Neural cell (in vitro differentiated cells): Measurements from ENCODE around the gene DNMT3L. TPM values are rescaled to one million over a fixed set of nuclear protein-coding genes. Genes with fewer than 3 reads are reported as not detected.

Source experiments
- H2AFZ ChIP-seq: fragments of 200-600, 300-800 bp; sonication (generic), shearing (Covaris generic); 2 replicates; pipeline ENCODE4 v1.6.0; 2014; ENCODE audit warnings: low read depth, mild to moderate bottlenecking, antibody characterized with exemption, low read length, moderate library complexity
- H3F3A ChIP-seq: fragments of 200-600 bp; shearing (Covaris generic); 2 replicates; pipeline ENCODE4 v1.6.1; 2016; ENCODE audit warnings: mild to moderate bottlenecking, moderate library complexity, mixed read lengths, antibody characterized with exemption, low read length; ENCODE audit not compliant: insufficient read depth, poor library complexity, severe bottlenecking
- H3K27ac ChIP-seq: fragments of 200-600, 300-800 bp; sonication (generic), shearing (Covaris generic); 2 replicates; pipeline ENCODE4 v1.5.1; 2014; ENCODE audit warnings: mild to moderate bottlenecking, low read length, moderate library complexity
- H3K27me3 ChIP-seq: fragments of 300-800, 200-600 bp; sonication (generic), shearing (Covaris generic); 2 replicates; pipeline ENCODE4 v1.6.0; 2014; ENCODE audit warnings: mild to moderate bottlenecking, low read depth, low read length, moderate library complexity; ENCODE audit not compliant: insufficient read depth
- H3K36me3 ChIP-seq: fragments of 300-800, 200-600 bp; sonication (generic), shearing (Covaris generic); 2 replicates; pipeline ENCODE4 v1.5.1; 2014; ENCODE audit warnings: mild to moderate bottlenecking, antibody characterized with exemption, low read length, moderate library complexity; ENCODE audit not compliant: insufficient read depth
- H3K4me2 ChIP-seq: fragments of 300-800, 200-600 bp; sonication (generic), shearing (Covaris generic); 2 replicates; pipeline ENCODE4 v1.6.0; 2014; ENCODE audit warnings: mild to moderate bottlenecking, low read length
- H3K4me3 ChIP-seq: fragments of 300-800, 200-600 bp; sonication (generic), shearing (Covaris generic); 2 replicates; pipeline ENCODE4 v1.5.1; 2014; ENCODE audit warnings: mild to moderate bottlenecking, low read length, moderate library complexity
- H3K79me2 ChIP-seq: fragments of 200-600 bp; shearing (Covaris generic); replicated peaks from 2 replicates; pipeline ENCODE4 v1.6.0; 2014; ENCODE audit warnings: mild to moderate bottlenecking, low read length, moderate library complexity; ENCODE audit not compliant: insufficient read depth
- H3K9ac ChIP-seq: fragments of 300-800, 200-600 bp; sonication (generic), shearing (Covaris generic); 2 replicates; pipeline ENCODE4 v1.6.1; 2016; ENCODE audit warnings: mild to moderate bottlenecking, low read length, mixed read lengths
- H3K9me2 ChIP-seq: fragments of 200-600 bp; shearing (Covaris generic); 2 replicates; pipeline ENCODE4 v1.6.1; 2016; ENCODE audit warnings: mild to moderate bottlenecking, low read length, mixed read lengths; ENCODE audit not compliant: insufficient read depth
- H3K9me3 ChIP-seq: fragments of 200-600, 300-800 bp; sonication (generic), shearing (Covaris generic); 2 replicates; pipeline ENCODE4 v1.6.1; 2016; ENCODE audit warnings: mild to moderate bottlenecking, mixed run types, low read length, moderate library complexity, mixed read lengths
- H4K20me1 ChIP-seq: fragments of 200-600 bp; shearing (Covaris generic); 2 replicates; pipeline ENCODE4 v1.6.1; 2016; ENCODE audit warnings: mild to moderate bottlenecking, mixed run types; ENCODE audit not compliant: insufficient read depth
- EP300 ChIP-seq: fragments of 450-650 bp; conservative IDR thresholded peaks from 2 replicates; pipeline ENCODE4 v1.6.1; 2014; ENCODE audit warnings: antibody characterized with exemption, mild to moderate bottlenecking, moderate library complexity; ENCODE audit not compliant: poor library complexity, severe bottlenecking
- EZH2 ChIP-seq: fragments of 200-600, 300-800 bp; shearing (Covaris generic), sonication (generic); IDR thresholded peaks from 2 replicates; pipeline ENCODE4 v1.6.1; 2014; ENCODE audit warnings: antibody characterized with exemption, low read length, borderline replicate concordance, mild to moderate bottlenecking; ENCODE audit not compliant: insufficient read depth, poor library complexity, severe bottlenecking
- MXI1 ChIP-seq: fragments of 450-650 bp; conservative IDR thresholded peaks from 2 replicates; pipeline ENCODE4 v1.6.1; 2014; ENCODE audit warnings: antibody characterized with exemption, mild to moderate bottlenecking; ENCODE audit not compliant: poor library complexity, severe bottlenecking
- POLR2AphosphoS5 ChIP-seq: IDR thresholded peaks from 2 replicates; pipeline ENCODE4 v1.6.1; 2012
- RAD21 ChIP-seq: fragments of 450-650 bp; conservative IDR thresholded peaks from 2 replicates; pipeline ENCODE4 v1.6.1; 2014; ENCODE audit warnings: antibody characterized with exemption, mild to moderate bottlenecking, moderate library complexity
- SMC3 ChIP-seq: fragments of 450-650 bp; conservative IDR thresholded peaks from 2 replicates; pipeline ENCODE4 v1.6.1; 2014; ENCODE audit warnings: antibody characterized with exemption, mild to moderate bottlenecking, moderate library complexity; ENCODE audit not compliant: poor library complexity
- TAF1 ChIP-seq: IDR thresholded peaks from 2 replicates; pipeline ENCODE4 v1.6.1; 2012; ENCODE audit warnings: low read depth
- polyA plus RNA-seq: library from polyadenylated mRNA; depleted of rRNA; stranded (reverse); fragments of >200 nt; gene quantifications from 2 replicates; pipeline ENCODE4 v1.2.3, GENCODE V29; 2014
- TF ChIP-seq, protein P1 (sequence below): fragments of 450-650 bp; IDR thresholded peaks from 2 replicates; pipeline ENCODE4 v1.5.1; 2014; ENCODE audit warnings: antibody characterized with exemption, mild to moderate bottlenecking, moderate library complexity; ENCODE audit not compliant: poor library complexity, severe bottlenecking
- TF ChIP-seq, protein P2 (sequence below): IDR thresholded peaks from 2 replicates; pipeline ENCODE4 v1.6.1; 2012; ENCODE audit warnings: borderline replicate concordance

The DNMT3L gene
- polyA plus RNA-seq, 1 donor from 2014 or later: not detected

DNA sequence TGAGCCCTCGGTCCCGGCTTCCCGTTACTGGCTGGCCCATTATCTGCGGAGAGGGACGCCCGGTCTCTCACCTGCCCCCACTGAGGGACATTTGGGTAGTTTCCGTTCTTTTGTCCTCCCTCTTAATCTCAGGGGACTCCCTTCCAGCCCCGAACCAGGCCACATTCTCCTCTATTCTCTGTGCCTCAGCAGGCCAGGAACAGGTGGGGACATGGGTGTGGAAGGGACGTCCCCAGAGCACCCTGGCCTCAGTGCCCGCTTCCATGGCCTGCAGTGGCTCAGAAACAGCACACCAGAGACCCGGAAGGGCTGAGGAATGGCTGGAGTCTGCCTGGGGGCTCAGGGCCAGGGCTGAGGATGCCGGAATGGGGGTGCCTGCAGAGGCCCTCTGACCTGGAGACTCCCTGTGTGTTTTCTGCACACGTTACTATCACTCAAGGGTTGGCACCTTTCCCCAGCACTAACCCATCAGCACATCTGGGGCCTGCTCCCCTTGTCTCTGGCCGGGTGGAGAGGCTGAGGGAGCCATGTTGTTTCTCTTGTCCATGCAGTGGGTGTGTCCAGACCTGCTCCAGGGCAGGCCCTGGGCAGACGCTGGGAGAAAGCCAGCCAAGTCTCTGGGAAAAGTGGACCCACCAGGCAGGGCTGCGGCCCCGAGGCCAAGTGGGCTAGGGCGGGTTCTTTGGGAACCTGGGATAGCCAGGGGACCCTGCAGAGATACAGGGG lies 10.0 kb upstream of the DNMT3L start:
- H3K9ac ChIP-seq: no peak overlapping the region
- H3K4me2 ChIP-seq: no peak overlapping the region
- H3F3A ChIP-seq: no peaks in the 10 kb centered on the region
- H3K27me3 ChIP-seq: no peaks in the 10 kb centered on the region
- H3K27ac ChIP-seq: no peak overlapping the region
- H3K9me3 ChIP-seq: no peaks in the 10 kb centered on the region
- H3K36me3 ChIP-seq: no peaks in the 10 kb centered on the region
- no peaks in the 10 kb centered on the region for H3K79me2 ChIP-seq
- no peaks in the 10 kb centered on the region for H3K9me2 ChIP-seq
- TF ChIP-seq, protein P1, sequence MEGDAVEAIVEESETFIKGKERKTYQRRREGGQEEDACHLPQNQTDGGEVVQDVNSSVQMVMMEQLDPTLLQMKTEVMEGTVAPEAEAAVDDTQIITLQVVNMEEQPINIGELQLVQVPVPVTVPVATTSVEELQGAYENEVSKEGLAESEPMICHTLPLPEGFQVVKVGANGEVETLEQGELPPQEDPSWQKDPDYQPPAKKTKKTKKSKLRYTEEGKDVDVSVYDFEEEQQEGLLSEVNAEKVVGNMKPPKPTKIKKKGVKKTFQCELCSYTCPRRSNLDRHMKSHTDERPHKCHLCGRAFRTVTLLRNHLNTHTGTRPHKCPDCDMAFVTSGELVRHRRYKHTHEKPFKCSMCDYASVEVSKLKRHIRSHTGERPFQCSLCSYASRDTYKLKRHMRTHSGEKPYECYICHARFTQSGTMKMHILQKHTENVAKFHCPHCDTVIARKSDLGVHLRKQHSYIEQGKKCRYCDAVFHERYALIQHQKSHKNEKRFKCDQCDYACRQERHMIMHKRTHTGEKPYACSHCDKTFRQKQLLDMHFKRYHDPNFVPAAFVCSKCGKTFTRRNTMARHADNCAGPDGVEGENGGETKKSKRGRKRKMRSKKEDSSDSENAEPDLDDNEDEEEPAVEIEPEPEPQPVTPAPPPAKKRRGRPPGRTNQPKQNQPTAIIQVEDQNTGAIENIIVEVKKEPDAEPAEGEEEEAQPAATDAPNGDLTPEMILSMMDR: no peak
- no peak for TF ChIP-seq POLR2AphosphoS5
- TF ChIP-seq TAF1: no peak
- no peak for TF ChIP-seq RAD21
- no peak for TF ChIP-seq SMC3
- TF ChIP-seq EZH2: no peak
- TF ChIP-seq, protein P2, sequence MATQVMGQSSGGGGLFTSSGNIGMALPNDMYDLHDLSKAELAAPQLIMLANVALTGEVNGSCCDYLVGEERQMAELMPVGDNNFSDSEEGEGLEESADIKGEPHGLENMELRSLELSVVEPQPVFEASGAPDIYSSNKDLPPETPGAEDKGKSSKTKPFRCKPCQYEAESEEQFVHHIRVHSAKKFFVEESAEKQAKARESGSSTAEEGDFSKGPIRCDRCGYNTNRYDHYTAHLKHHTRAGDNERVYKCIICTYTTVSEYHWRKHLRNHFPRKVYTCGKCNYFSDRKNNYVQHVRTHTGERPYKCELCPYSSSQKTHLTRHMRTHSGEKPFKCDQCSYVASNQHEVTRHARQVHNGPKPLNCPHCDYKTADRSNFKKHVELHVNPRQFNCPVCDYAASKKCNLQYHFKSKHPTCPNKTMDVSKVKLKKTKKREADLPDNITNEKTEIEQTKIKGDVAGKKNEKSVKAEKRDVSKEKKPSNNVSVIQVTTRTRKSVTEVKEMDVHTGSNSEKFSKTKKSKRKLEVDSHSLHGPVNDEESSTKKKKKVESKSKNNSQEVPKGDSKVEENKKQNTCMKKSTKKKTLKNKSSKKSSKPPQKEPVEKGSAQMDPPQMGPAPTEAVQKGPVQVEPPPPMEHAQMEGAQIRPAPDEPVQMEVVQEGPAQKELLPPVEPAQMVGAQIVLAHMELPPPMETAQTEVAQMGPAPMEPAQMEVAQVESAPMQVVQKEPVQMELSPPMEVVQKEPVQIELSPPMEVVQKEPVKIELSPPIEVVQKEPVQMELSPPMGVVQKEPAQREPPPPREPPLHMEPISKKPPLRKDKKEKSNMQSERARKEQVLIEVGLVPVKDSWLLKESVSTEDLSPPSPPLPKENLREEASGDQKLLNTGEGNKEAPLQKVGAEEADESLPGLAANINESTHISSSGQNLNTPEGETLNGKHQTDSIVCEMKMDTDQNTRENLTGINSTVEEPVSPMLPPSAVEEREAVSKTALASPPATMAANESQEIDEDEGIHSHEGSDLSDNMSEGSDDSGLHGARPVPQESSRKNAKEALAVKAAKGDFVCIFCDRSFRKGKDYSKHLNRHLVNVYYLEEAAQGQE: no peak
- no peak for TF ChIP-seq EP300
- no peak for TF ChIP-seq MXI1
- H4K20me1 ChIP-seq: no peaks in the 10 kb centered on the region
- H2AFZ ChIP-seq: no peak overlapping the region
- H3K4me3 ChIP-seq: no peak overlapping the region

DNA sequence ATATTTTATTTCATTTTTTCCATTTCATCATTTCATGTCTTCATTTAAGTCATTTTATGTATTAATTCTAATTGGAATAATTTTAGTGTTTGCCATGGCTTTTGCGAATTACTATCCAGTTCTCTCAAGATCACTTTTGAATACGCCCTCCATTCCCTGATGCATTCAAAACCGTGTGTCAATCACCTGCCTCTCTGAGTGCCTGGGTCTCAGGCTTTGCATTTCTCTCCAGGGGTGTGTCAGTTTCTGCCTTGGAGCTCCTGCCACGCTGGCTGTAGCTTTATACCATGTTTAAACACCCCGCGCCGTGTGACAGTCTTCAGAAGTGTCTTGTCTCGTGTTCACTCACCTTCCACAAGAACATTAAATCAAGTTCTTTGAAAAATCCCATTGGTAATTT lies 7.4 kb upstream of the DNMT3L start:
- Histone ChIP-seq H2AFZ (no peak overlapping the region), H3K9ac (no peak overlapping the region), H3K27ac (no peak overlapping the region), H3K36me3 (no peaks in the 10 kb centered on the region), H3K4me2 (no peak overlapping the region), H3K4me3 (no peak overlapping the region), H4K20me1 (no peaks in the 10 kb centered on the region), H3K27me3 (no peaks in the 10 kb centered on the region), H3F3A (no peaks in the 10 kb centered on the region), H3K79me2 (no peaks in the 10 kb centered on the region), H3K9me3 (no peaks in the 10 kb centered on the region), H3K9me2 (no peaks in the 10 kb centered on the region)
- TF ChIP-seq RAD21 (no peak), EP300 (peak; percentile 28), EZH2 (no peak), SMC3 (no peak), MXI1 (peak; percentile 20), TAF1 (no peak), POLR2AphosphoS5 (no peak)
- TF ChIP-seq, protein P1: no peak
- TF ChIP-seq, protein P2: no peak
